Endothelial cell of umbilical vein (primary cell): ENCODE measurements around the gene WDR82.

Experiments
- EZH2 ChIP-seq: IDR thresholded peaks from 2 replicates; pipeline ENCODE4 v1.6.1; 2012; ENCODE audit warnings: borderline replicate concordance, low read depth, mild to moderate bottlenecking, moderate library complexity, low read length, inconsistent platforms; ENCODE audit not compliant: severe bottlenecking
- FOS ChIP-seq: IDR thresholded peaks from 2 replicates; pipeline ENCODE4 v1.6.1; 2011; ENCODE audit warnings: mild to moderate bottlenecking, low read length, moderate library complexity, borderline replicate concordance; ENCODE audit not compliant: insufficient read depth
- GATA2 ChIP-seq: IDR thresholded peaks from 2 replicates; pipeline ENCODE4 v1.7.0; 2011; ENCODE audit warnings: low read depth, mild to moderate bottlenecking, moderate library complexity, mixed read lengths, low read length; ENCODE audit not compliant: insufficient read length, insufficient read depth
- JUN ChIP-seq: IDR thresholded peaks from 2 replicates; pipeline ENCODE4 v1.6.1; 2011; ENCODE audit warnings: borderline replicate concordance, low read depth; ENCODE audit not compliant: insufficient read length, insufficient read depth
- MYC ChIP-seq: IDR thresholded peaks from one replicate; pipeline ENCODE4 v1.6.1; 2011; ENCODE audit warnings: mild to moderate bottlenecking, low read depth, low read length
- POLR2AphosphoS5 ChIP-seq: IDR thresholded peaks from 2 replicates; pipeline ENCODE4 v1.6.1; 2012; ENCODE audit warnings: low read depth, mild to moderate bottlenecking, control low read depth, low read length, moderate library complexity; ENCODE audit not compliant: insufficient read depth
- TF ChIP-seq, protein P1 (sequence below), 2 donors: IDR thresholded peaks; 1 replicate in 1 of 2; 2 replicates in 1 of 2; pipeline ENCODE4 v1.5.1; 2011; ENCODE audit warnings: low read length in 2 of 2, mild to moderate bottlenecking in 2 of 2, moderate library complexity in 2 of 2, control low read depth in 1 of 2, inconsistent platforms in 1 of 2, low read depth in 1 of 2; ENCODE audit not compliant: insufficient read depth in 1 of 2; ENCODE audit errors: extremely low read depth in 1 of 2
- TF ChIP-seq, protein P2 (sequence below): IDR thresholded peaks from 2 replicates; pipeline ENCODE4 v1.6.1; 2011; ENCODE audit not compliant: insufficient read depth, insufficient read length

DNA sequence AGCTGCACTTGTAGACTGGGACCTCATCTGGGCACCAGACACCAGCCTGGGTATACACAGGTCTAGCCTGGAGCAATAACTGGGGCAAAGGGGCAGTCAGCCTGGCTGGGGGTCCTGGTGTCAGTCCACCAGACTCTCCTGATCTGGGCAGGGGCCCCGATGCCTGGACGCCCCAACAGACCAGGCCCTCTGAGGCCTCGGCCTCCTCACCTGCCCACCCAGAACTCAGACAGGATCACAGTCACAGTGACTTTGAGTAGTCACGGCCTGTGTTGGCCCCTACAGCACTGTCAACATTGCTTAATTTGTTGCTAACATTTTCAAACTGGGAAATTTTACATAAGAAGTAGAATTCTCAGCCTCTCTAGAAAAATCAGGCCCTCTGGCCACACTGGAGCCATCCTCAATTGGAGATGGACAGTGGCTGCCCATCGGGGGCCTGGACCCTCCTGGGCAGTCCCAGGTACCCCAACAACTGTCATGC, 45.3 kb downstream of the WDR82 start:
- TF ChIP-seq, protein P1, sequence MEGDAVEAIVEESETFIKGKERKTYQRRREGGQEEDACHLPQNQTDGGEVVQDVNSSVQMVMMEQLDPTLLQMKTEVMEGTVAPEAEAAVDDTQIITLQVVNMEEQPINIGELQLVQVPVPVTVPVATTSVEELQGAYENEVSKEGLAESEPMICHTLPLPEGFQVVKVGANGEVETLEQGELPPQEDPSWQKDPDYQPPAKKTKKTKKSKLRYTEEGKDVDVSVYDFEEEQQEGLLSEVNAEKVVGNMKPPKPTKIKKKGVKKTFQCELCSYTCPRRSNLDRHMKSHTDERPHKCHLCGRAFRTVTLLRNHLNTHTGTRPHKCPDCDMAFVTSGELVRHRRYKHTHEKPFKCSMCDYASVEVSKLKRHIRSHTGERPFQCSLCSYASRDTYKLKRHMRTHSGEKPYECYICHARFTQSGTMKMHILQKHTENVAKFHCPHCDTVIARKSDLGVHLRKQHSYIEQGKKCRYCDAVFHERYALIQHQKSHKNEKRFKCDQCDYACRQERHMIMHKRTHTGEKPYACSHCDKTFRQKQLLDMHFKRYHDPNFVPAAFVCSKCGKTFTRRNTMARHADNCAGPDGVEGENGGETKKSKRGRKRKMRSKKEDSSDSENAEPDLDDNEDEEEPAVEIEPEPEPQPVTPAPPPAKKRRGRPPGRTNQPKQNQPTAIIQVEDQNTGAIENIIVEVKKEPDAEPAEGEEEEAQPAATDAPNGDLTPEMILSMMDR (IDR thresholded peaks at IDR 0.05; ENCODE audit: extremely low read depth in 1 of 2, insufficient read depth in 1 of 2, low read depth in 1 of 2, low read length in 2 of 2) = no peak
- no peak for TF ChIP-seq EZH2
- TF ChIP-seq GATA2 = no peak
- TF ChIP-seq JUN = no peak
- no peak for TF ChIP-seq POLR2AphosphoS5
- TF ChIP-seq, protein P2, sequence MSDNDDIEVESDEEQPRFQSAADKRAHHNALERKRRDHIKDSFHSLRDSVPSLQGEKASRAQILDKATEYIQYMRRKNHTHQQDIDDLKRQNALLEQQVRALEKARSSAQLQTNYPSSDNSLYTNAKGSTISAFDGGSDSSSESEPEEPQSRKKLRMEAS = no peak
- TF ChIP-seq FOS = no peak
- TF ChIP-seq MYC = no peak
